ENCODE data around the gene NTM.

The NTM gene

DNA sequence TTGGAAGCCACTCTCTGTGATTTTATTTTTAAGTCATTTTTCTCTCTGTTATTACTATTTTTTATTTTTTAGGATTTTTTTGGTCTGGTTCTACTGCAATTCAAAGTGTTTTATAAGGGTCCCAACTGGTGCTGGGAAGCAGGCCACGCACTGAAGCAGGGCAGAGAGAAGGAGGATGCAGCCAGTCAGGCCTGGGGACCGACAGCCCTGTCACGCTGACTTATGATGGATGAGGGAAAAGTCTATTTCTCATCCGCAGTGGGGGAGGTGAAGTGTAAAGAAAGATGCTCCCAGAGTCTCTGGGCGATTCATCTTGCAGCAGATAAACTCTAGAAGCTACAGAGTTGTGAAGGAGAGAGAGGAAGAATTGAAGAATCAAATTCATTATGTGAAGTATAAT, 191.6 kb downstream of the NTM start:
- no peak for DNase-seq

DNA sequence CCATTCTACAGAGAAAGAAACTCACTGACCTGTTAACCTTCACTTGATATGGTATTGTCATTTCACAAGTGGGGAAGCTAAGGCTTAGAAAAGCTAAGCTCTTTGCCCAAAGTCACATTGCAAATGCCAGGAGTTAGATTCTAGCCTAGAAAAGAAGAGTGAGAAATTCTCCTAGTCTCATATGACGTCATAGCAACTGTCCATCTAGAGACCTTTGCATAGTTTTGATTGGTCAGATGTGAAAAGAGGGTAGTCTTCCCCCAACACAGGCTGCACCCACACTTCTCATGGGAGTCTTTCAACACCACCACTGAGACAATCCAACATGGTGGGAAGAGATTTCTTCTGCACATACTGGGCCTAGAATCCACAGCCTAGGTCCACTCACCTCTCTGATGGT, 197.9 kb downstream of the NTM start:
- DNase-seq, result no peak

DNA sequence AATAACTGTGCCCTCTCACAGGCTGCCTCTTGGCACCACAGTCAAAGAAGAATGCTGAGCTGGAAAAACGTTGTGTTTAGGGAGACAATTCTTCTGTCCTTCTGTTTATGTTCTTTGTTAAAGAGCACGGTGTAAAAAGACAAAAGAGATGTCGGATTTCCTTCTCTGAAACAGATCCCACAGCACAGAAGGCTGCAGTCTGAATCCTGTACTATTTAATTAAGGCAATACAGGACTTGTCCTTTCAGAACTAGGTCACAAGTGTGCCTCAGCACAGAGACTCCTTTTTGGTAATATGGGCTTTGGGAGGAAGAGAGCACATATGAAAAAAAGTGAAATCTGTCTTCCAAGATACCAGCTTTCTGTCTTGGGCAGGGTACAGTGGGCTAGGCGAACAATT, 201.2 kb downstream of the NTM start:
- no peak for DNase-seq

DNA sequence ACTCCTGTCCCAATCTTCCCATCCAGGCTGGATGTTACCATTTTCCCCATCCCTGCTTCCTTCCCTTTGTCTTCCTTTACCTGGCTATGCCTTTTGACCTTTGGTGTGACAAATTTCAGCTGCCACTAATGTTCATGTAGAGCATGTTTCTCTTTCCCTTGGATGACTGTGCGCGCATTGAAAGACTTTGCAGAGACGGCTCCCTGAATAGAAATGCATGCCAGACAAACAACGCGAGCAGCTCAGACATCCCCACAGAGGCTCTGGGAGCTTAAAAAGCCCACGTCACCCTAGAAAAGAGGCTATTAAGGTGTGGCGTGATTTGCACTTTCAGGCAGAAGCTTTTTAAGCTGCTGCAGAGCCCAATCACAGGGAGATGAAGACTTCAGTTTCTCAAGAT, 202.0 kb downstream of the NTM start:
- DNase-seq, result no peak

DNA sequence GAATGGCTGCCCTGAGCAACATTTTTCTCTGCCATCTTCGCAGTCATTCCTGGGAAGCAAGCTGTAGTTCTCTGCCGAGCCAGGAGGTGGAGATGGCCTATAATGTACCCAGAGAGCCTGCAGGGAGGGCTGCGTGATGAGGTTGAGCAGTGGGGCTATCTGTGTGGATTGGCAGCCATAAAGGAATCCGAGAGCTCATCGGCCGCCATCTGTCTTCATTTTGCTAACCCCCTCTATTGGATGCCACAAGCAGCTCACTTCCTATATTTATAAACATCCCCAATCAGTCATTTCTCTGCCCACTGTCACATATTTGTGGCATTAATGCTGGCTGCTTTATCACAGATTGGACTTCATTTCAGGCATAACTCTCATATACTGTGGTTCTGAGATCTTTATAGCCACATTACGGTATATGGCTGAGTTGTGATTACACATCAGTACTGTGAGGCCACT, 209.5 kb downstream of the NTM start:
- DNase-seq, result no peak

DNA sequence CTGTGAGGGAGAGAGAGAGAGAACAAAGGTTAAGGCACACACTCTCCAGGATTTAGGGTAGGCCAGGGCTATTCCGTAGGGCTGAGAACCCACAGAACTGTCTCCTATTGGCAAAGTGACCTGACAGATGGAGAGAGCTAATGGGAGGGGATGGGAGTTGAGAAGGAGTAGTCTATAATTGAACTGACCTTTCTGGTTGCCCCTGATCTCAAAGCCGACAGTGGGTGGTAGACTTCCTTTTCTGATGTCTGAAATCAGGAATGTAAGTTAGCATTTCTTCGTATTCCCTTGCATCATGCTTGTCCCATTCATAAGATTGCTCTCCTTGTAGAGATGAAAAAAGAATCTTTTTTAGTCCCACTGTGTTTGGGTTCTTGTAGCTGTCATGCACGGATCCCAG, 210.1 kb downstream of the NTM start:
- no peak for DNase-seq

DNA sequence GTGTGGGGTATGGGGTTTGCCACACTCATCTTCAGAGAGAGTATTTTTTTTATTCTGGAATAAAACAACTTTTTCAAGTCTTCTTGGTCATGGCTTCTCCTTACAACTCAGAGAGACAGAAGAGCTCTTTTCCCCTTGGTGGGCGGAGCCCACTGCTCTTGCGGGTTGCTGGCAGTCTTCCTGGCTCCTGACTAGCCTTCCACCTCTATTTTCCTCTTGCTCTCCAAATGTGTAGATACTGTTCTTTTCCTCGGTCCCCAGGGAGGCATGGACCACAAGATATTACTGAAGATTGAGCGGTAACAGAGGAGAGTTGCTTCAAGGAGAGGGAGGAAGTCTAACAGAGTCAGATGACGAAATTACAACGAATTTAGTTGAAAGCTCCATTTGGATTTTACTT, 210.6 kb downstream of the NTM start:
- no peak for DNase-seq

DNA sequence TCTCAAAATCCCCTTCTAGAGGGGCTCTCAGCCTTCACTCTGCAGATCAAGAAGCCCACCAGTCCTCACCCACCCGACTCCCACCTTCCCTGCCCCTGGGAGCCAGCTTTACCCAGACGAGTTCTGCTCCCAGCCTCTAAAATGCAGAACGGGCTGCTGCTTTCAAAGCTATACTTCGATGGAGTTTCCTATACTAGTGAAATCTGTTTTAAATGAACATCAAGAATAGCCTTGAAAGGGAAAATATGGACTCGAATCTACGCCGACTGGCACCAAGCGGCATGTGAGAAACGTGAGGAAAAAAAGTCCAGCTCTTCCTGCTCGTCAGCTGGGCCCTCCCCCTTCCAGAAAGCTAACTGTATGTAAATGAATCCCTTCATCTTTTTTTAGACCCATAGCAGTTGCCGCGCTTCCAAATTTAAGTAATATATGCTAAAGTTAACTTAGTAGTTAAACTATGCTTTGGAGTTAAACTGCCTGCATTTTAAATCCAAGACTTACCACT, 211.7 kb downstream of the NTM start:
- DNase-seq, result no peak

DNA sequence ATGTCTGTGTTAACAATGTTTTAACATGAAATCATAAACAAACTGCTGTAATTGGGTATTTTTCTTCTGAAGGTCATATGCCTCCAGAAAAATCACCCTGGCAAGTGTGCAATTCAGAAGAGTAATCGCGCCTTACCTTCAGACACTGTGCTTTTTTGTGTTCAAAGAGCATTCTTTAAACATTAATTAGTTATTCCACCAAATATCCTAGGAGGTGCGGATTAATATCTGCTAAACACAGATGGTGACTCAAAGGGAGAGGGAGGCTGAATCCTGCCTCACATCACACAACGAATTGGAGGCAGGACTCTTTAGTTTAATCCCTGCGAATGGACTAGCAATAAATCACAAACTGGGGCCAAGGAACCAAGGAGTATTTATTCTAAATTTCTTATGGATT, 213.0 kb downstream of the NTM start:
- DNase-seq, result no peak

DNA sequence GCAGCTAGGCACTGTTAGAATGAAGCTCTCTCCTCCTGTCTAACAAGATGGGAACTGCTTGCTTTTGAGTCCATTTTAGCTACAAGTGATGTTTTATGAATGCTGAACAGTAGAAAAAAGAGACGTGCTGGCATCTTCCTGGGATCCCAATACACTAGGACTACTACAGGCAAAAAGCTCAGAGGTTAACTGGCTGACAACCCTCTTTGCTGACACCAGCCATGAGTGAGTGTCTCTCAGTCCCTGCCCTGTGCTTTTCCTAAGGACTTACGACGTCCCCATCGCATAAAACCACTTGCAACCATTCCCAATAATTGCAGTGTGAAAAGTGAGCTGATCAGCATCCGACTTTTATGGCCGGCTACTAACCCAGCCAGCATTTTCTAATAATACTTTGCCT, 213.5 kb downstream of the NTM start:
- DNase-seq, result no peak

DNA sequence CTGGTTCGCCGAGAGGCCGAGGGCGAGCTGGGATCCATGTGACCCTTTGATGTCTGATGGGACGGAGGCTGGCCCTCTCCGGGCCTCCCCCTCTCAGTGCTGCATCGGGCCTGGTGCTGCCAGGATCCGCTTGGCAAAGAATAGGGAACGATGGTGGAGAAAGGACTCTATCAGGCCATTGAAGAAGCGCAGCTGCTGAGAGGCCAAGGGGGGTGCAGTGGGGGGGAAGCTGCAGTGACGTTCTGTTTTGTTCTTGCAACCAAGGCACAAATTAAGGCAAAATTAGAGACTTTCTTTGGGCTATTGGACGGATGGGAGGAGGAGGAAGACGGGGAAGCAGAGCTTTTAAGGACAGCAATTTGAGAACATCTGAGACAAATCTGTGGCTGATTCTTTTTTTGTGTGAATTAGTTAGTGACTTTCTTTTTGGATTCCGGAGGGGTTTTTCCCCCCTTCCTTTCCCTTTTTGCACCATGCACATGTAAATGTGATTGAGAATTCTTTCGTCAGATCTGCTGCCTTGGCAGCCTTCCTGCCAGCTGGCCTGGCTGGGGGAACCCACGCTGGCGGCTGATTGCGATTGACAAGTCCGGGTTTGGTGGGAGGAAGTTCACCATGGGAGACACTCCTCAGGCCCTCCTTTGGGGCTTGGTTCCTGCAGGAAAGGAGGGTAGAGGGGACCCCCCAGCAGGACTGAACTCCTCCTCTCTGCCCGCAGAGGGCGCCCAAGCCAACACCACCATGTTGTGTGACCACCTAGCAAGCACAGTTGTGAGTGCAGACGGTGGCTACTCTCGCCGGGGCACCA, 214.6 kb downstream of the NTM start:
- DNase-seq, result no peak

DNA sequence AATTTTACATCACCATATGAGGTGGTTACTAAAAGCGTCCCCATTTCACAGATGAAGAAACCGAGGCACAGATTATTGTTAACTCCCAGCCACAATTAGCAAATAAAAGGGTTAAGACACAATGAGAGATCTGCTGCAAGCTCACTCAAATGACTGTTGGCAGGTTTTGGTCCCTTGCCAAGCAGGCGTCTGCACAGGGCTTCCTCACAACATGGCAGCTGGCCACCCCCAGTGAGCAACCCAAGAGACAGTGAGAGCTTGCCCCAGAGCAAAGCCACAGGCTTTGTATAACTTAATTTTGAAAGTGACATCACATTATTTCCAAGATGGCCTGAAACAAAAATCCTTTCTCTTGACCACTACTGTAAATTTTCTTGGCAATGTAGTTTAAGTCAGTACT, 217.6 kb downstream of the NTM start:
- no peak for DNase-seq

DNA sequence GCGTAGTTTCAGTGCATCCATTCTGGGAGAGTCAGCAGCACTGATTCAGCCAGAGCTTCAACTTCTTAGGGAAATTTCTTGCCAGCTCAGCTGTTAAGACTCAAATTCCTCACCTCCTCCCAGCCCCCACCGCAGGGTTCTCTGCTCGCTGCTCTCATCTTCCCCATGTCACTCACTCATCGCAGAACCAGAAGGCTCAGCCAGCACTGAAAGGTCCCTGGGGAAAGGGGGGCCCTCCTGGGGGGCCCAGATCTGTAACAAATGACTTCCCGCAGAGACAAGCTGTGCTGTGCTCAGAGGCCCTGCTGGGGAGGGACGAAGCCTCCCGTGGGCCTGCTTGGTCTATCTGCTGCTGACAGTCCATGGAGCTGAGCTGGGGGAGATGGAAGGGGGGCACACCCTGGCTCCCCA, 220.6 kb downstream of the NTM start:
- DNase-seq, result no peak

DNA sequence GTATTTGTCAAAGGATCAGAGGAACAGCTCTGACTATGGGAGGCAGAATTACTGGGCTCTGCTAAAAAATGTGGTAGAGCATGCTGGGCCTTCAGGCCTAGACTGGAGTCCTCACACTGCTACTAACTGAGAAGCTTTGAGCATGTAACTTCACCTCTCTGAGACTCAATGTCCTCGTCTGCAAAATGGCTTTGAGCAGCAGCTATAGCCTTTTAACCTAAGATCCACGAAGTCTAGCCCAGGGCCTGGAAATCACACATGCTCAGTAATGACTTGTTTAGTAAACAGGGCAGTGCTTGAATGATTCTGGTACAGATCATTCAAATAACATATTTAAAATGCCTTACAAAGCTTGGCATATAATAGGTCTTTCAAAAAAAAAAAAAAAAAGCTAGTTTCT, 221.7 kb downstream of the NTM start:
- DNase-seq, result no peak

DNA sequence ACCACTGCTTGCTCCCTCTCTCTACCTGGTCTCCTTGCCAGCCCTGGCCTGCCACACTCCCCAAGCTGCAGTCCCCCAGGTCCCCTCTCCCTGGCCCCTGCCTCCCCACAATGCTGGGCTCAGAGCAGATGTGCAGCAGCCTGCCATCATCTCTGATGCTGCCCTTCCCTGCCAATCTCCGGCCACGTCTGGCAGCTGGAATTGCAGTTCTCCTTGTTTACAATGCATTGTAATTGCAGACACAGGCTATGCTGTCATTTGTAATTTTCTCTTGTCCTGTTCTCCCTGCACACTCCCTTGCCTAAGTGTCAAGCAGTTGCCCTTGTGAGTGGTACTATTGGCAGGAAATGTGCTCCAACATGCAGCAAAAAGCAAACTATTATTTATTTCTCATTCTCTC, 222.3 kb downstream of the NTM start:
- no peak for DNase-seq

DNA sequence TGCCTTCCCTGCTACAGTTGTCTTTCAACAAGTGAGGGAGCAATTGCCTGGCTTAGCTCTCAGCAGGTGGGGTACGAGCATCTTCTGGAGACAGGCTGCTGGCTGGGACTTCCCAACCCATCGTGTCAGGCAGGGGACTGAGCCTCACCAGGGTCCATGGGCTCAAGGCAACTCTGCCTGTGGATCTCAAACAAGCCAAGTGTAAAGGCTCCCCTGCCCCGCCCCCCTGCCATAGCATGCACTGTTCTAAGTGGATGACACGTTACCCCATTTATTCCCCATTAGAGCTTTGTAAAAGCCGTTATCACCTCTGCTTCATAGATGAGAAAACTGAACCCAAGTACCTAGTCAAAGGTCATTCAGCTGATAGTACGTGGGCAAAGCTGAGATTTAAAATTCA, 222.9 kb downstream of the NTM start:
- no peak for DNase-seq

DNA sequence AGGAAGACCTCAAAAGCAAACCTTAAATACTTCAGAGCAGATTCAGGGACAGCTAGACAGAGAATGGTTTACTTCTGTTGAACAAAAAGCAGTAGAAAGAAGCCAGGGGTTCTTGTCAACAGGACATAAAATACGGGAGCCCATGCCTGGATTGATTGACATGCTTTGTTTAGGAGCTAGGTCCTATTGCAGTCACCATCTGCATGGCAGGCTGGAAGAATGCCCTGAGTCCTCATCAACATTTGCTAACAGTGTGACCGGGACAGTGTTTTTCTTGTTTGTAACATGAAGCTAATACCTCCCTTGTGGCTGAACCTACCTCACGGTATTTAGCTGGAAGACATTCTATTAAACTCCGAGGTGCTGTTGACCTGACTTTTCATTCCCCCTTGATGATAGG, 225.4 kb downstream of the NTM start:
- DNase-seq, result no peak

DNA sequence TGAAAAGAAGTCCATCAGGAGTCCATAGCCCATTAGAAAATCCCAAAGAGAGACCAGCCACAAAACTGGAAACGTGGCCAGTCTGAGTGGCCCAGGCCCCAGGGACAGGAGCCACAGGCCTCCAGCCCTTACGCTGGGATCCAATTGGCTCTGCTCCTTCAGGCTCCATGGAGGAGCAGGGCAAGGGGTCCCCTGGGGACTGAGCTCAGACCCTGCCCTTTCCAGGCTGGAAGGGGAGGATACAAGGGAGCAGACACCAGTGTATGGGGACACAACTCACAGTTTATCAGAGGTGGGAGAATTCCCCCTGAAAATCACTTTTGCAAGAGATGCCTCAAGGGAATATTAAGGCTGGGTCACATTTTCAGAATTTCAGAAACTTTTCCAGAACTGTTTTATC, 227.5 kb downstream of the NTM start:
- DNase-seq, result no peak

DNA sequence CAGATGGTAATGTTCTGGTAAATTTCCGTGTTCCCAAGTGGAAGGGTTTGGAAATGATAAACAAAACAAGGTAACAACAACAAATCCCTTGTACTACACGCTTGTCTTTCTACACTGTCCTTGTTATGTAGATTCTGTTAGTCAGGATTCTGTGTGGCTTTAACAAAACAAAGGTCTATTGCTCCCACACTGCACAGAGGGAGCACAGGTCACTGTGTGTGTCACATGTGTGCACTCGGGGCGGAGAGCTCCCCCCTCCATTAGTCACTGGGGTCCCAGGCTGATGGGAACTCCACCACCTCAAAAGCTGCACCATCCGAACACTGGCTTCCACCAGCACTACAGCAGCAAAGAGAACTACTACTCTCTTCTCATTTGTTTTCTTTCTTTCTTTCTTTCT, 227.9 kb downstream of the NTM start:
- DNase-seq, result no peak

DNA sequence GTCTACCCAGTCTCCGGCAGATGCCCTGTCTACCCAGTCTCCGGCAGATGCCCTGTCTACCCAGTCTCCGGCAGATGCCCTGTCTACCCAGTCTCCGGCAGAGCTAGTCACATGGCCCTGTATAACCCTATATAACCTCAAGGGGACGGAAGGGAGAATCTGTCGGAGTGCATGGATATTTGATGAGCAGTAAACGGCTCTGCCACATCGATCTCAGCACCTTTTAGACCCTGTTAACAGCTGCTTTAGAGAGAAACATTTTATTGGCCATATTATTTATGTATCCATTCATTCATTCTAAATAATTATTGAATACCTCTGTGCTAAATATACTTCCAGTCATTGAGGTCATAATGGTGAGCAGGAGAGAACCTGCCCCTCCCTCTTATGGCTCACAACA, 228.9 kb downstream of the NTM start:
- no peak for DNase-seq

DNA sequence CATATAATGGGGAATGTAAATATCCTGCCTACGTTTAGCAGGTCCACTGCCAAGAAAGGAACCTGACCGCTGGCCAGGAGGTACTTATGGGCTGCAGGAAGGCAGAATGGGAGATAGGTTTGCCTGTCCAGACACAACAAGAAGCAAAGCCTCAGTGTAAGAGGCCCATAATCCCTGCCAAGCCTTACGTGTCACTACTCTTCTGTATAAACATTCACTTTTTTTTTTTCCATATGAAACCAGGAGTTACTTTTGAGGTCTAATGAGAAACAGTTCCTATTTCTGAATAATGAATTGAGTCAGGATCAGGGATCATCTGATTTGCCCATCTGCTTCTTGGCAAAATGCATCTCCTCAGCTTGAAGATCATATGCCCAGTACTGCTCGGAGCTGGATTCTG, 230.2 kb downstream of the NTM start:
- DNase-seq, result no peak

DNA sequence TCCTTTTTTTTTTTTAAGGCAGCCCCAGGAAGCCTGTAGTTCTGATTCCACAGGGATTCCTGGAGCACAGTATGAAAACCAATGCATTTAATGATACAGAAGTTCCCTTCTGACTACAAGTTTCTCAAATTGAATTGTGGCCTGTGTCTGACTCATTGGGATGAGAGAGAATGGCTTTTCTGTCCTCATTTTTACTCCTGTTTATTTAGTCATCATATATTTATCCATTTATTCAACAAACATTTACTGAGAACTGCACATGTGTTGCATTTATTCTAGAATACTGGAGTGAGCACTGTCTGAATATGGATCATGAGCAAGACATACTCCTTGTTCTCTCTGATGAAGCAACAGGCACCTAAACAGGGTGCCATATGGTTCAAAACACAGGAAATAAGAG, 231.2 kb downstream of the NTM start:
- DNase-seq, result no peak

DNA sequence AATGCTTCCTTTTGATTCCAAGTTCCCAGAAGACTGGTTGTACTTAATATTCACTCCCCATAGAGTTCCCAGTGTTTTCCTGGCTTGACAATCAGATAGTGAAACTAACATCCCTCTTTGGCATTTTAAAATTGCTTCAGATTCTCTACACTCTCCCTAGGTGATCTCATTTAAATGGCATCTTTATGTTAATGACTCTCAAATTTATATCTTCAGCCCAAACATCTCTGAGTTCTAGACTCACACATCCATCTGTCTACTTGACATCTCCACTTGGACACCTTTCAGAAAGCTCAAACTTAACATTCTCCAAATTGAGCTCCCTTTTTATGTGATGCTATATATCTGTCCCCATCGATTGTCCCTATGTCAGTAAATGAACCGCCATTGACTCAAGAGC, 232.0 kb downstream of the NTM start:
- no peak for DNase-seq

DNA sequence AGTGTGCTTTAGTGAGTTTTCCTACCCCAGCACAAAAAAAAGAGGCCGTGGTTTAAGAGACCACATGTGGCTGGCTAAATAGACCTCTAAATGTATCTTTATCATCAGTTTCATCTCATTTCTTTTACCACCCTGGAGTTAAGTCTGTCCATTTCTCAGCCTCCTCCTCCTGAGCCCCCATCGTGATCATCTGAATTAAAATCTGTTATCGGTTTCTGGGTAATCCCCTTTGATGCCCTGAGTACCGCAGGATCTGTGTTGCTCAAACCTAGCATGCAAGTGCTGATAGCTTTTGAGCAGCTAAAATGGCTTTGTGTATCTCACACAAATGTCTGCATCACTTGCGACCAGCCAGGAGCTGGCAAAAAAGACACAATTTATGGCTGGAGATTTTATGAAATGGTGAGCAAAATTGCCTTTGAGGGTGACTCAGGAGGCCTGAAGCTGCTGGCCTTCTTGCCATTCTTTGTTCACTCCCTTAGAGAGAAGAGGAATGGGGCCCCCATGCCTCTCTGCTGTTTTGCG, 236.5 kb downstream of the NTM start:
- DNase-seq, result no peak

DNA sequence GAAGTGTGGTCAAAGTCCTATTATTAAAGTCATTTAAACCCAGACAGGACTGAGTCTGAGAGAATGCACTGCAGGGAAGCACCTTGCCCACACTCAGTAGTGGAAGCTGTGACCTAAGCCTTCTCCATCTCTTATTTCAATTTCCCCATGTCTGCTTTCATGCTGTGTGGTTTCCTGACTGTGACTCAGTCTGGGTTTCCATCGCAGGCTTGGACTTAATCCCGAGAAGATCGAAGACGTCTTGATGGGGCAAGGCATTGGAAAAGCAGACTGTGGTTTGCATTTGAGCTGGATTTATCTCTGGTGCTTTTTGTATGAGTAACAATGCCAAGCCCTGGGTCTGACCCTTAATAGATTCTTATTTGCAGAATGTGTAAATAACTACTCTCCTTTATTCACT, 238.9 kb downstream of the NTM start:
- no peak for DNase-seq

Measured in NCI-H510A treated with DMSO at 0.1 percent for 48 hours (cell line).